MM.1S (cell line): ENCODE data around the gene PTGER3.

Experiments used
- DNase-seq: peaks from one replicate; pipeline ENCODE4 v3.0.0-alpha.2; 2015
- H2AFZ ChIP-seq: fragments of 300-600 bp; sonication (generic); 2 replicates; pipeline ENCODE4 v1.6.0; 2016; ENCODE audit warnings: antibody characterized with exemption, low read length
- H3F3A ChIP-seq: fragments of 300-600 bp; sonication (generic); 2 replicates; pipeline ENCODE4 v1.6.1; 2016; ENCODE audit warnings: mild to moderate bottlenecking, antibody characterized with exemption, low read length, moderate library complexity, mixed read lengths; ENCODE audit not compliant: insufficient read depth
- H3K27ac ChIP-seq: fragments of 300-600 bp; sonication (generic); 2 replicates; pipeline ENCODE4 v1.5.1; 2016; ENCODE audit warnings: mild to moderate bottlenecking, low read length
- H3K27me3 ChIP-seq: fragments of 300-600 bp; sonication (generic); replicated peaks from 2 replicates; pipeline ENCODE4 v1.6.0; 2016; ENCODE audit warnings: low read length; ENCODE audit not compliant: insufficient read depth
- H3K36me3 ChIP-seq: fragments of 300-600 bp; sonication (generic); replicated peaks from 2 replicates; pipeline ENCODE4 v1.6.1; 2016; ENCODE audit warnings: mild to moderate bottlenecking, low read length, mixed read lengths; ENCODE audit not compliant: insufficient read depth
- H3K4me1 ChIP-seq: fragments of 300-600 bp; sonication (generic); 2 replicates; pipeline ENCODE4 v1.6.1; 2016; ENCODE audit warnings: low read length, mixed read lengths
- H3K4me2 ChIP-seq: fragments of 300-600 bp; sonication (generic); 2 replicates; pipeline ENCODE4 v1.6.0; 2016; ENCODE audit warnings: low read depth, low read length
- H3K4me3 ChIP-seq: fragments of 300-600 bp; sonication (generic); 2 replicates; pipeline ENCODE4 v1.5.1; 2016; ENCODE audit warnings: low read length, mixed read lengths
- H3K79me2 ChIP-seq: fragments of 300-600 bp; sonication (generic); 2 replicates; pipeline ENCODE4 v1.6.1; 2016; ENCODE audit warnings: mixed run types, low read length, mixed read lengths
- H3K9ac ChIP-seq: fragments of 300-600 bp; sonication (generic); 2 replicates; pipeline ENCODE4 v1.6.1; 2016; ENCODE audit warnings: low read length, mixed read lengths
- H3K9me2 ChIP-seq: fragments of 300-600 bp; sonication (generic); replicated peaks from 2 replicates; pipeline ENCODE4 v1.6.1; 2016; ENCODE audit warnings: mild to moderate bottlenecking, low read length, mixed read lengths; ENCODE audit not compliant: insufficient read depth
- H3K9me3 ChIP-seq: fragments of 300-600 bp; sonication (generic); replicated peaks from 2 replicates; pipeline ENCODE4 v1.6.1; 2016; ENCODE audit warnings: mild to moderate bottlenecking, low read length, mixed read lengths; ENCODE audit not compliant: insufficient read depth
- H4K20me1 ChIP-seq: fragments of 300-600 bp; sonication (generic); 2 replicates; pipeline ENCODE4 v1.6.1; 2016; ENCODE audit warnings: mild to moderate bottlenecking, low read length, moderate library complexity, mixed read lengths; ENCODE audit not compliant: insufficient read depth
- CTCF ChIP-seq: fragments of 300-600 bp; sonication (generic); IDR thresholded peaks from 2 replicates; pipeline ENCODE4 v1.5.1; 2016; ENCODE audit warnings: antibody characterized with exemption, low read length, mixed read lengths
- EZH2 ChIP-seq: fragments of 300-600 bp; sonication (generic); optimal IDR thresholded peaks from 2 replicates; pipeline ENCODE3; 2017; ENCODE audit warnings: low read depth, mild to moderate bottlenecking, antibody characterized with exemption, low read length, mixed read lengths
- EZH2phosphoT487 ChIP-seq: fragments of 300-600 bp; sonication (generic); IDR thresholded peaks from 2 replicates; pipeline ENCODE4 v1.6.1; 2018; ENCODE audit warnings: antibody characterized with exemption, low read length

The PTGER3 gene

GRCh38 chr1:70997793-70998192, 49.8 kb downstream of the PTGER3 start:
- no peak overlapping the region for H3K4me2 ChIP-seq
- H3K27me3 ChIP-seq: no peaks in the 10 kb centered on the region
- H4K20me1 ChIP-seq: no peaks in the 10 kb centered on the region
- H3K9ac ChIP-seq: no peak overlapping the region
- no peaks in the 10 kb centered on the region for H3K9me3 ChIP-seq
- H3K27ac ChIP-seq: no peak overlapping the region
- no peaks in the 10 kb centered on the region for H3K9me2 ChIP-seq
- no peaks in the 10 kb centered on the region for H3K79me2 ChIP-seq
- TF ChIP-seq EZH2: no peak
- TF ChIP-seq EZH2phosphoT487: no peak
- TF ChIP-seq CTCF: no peak
- no peaks in the 10 kb centered on the region for H3F3A ChIP-seq
- H3K4me3 ChIP-seq: no peak overlapping the region
- no peaks in the 10 kb centered on the region for H3K4me1 ChIP-seq
- H2AFZ ChIP-seq: no peak overlapping the region
- DNase-seq: no peak
- H3K36me3 ChIP-seq: no peaks in the 10 kb centered on the region

- no peak overlapping the region for H2AFZ ChIP-seq
- no peak overlapping the region for H3K9ac ChIP-seq
- no peaks in the 10 kb centered on the region for H3K9me2 ChIP-seq
- no peaks in the 10 kb centered on the region for H3K4me1 ChIP-seq
- H3K9me3 ChIP-seq: no peaks in the 10 kb centered on the region
- no peaks in the 10 kb centered on the region for H3K27me3 ChIP-seq
- H4K20me1 ChIP-seq: no peaks in the 10 kb centered on the region
- no peak overlapping the region for H3K27ac ChIP-seq
- no peak overlapping the region for H3K4me2 ChIP-seq
- no peak overlapping the region for H3K4me3 ChIP-seq
- no peak for TF ChIP-seq EZH2
- TF ChIP-seq CTCF: no peak
- no peak for TF ChIP-seq EZH2phosphoT487
- H3K79me2 ChIP-seq: no peaks in the 10 kb centered on the region
- H3K36me3 ChIP-seq: no peaks in the 10 kb centered on the region
- no peak for DNase-seq
- H3F3A ChIP-seq: no peaks in the 10 kb centered on the region
These were observed 52.8 kb downstream of the PTGER3 start for GRCh38 chr1:70994753-70995268.

GRCh38 chr1:70993798-70994197, 53.8 kb downstream of the PTGER3 start:
- Histone ChIP-seq H3F3A (no peaks in the 10 kb centered on the region), H3K9me2 (no peaks in the 10 kb centered on the region), H3K27me3 (no peaks in the 10 kb centered on the region), H3K4me3 (no peak overlapping the region), H4K20me1 (no peaks in the 10 kb centered on the region), H3K4me1 (no peaks in the 10 kb centered on the region), H3K9me3 (no peaks in the 10 kb centered on the region), H3K79me2 (no peaks in the 10 kb centered on the region), H2AFZ (no peak overlapping the region), H3K4me2 (no peak overlapping the region), H3K36me3 (no peaks in the 10 kb centered on the region), H3K9ac (no peak overlapping the region), H3K27ac (no peak overlapping the region)
- no peak for DNase-seq
- TF ChIP-seq EZH2phosphoT487 (no peak), EZH2 (no peak), CTCF (no peak)
